GM11168 (cell line): ENCODE data around the gene UGT1A8.

Experiments used
- in situ Hi-C: fragments of 300-500 bp; cut with MboI; formaldehyde crosslinking; loops from one replicate; pipeline ENCODE4 v1.12.0; 2022; ENCODE audit warnings: low sequenced_read_pairs; ENCODE audit not compliant: unreplicated experiment

UGT1A8 gene

DNA sequence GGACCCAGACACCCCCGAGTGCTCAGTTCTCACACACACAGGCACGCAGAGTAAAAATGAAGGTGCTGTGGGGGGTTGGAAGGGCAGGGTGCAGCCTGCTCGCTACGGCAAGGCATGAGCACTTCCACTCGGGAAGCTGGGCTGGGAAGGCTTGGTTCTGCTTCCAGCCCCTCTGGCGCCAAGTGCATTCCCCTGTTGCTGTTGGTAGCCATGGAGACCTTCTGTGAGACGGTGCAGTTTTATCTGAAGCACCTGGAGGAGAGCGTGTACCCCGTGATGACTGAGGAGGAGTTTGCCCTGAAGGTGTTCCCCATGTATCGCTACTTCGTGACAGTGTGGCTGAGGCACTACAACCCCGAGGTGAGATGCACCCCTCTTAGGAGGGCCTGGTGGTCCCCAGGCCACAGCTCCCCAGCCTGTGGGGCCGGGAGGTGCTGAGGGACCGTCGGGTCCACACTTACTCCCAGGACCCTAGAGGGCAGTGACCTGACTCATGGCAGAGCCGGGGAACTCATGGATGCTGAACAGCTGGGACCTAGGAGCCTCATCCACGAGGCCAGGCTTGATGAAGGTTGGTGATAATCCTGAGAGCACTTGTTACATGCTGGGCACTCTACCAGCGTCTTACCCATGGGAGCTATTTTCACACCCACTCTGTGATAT, 176.2 kb downstream of the UGT1A8 start:
- in situ Hi-C loops, result no loop called here

DNA sequence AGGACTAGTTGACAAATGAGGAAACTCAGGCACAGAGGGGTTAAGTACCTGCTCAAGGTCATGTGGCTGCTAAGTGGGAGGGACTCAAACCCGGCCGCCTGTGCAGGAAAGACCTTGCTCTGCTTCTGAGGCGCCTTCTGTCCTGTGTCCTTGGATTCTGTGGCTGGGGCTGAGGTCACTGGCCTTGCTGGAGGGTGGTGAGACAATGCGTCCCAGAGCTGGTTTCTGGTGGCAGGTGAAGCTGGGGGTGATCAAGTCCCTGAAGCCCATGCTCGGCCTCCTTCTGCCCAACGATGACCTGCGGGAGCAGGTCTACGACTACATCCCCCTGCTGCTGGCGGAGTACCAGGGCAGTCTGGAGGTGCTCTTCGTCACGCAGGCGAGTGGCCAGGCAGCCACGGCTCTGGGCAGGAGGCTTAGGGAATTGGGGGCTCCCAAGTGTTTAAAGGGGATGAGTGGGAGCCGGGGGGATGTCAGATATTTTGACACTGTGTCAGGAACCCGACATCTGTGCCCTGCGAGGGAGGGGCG, 176.8 kb downstream of the UGT1A8 start:
- in situ Hi-C loops, result no loop called here

DNA sequence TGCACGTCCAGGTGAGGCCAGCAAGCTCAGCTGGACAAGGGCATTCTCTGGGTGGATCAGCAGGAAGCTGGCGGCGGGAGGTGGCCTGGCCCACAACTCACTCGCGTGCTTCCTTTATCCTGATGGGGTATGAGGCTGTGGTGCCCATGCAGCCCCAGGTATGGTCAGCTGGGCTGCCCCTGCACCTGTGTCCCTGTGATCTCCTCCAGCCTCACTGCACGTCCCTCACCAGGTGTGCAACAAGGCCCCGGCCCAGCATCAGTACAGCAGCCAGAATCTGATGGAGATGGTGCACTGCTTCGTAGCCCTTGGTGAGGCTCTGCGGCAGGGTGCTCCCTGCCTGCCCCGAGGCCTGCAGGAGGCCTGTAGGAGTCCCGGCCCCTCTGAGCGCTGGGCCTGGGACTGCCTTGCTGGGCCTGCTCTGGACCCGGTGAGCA, 178.3 kb downstream of the UGT1A8 start:
- in situ Hi-C loops, result no loop called here

DNA sequence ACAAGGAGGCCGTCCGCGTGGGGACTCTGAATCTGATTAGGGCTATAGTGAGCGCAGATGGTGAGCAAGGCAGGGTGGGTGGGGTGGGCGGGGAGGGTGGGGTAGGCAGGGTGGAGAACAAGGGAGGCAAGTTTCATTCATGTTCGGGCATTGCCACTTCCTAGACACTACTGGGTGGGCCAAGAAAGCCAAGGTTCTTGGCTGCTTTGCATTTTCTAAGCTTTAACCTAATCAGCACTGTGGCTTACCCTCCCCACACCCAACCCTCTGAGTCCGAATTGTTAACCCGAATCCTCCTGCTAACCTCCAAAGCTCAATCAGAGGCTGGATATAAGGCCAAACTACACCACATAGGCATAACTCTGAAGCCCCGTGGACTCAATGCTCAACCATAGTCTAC, 178.8 kb downstream of the UGT1A8 start:
- in situ Hi-C loops, result no loop called here

DNA sequence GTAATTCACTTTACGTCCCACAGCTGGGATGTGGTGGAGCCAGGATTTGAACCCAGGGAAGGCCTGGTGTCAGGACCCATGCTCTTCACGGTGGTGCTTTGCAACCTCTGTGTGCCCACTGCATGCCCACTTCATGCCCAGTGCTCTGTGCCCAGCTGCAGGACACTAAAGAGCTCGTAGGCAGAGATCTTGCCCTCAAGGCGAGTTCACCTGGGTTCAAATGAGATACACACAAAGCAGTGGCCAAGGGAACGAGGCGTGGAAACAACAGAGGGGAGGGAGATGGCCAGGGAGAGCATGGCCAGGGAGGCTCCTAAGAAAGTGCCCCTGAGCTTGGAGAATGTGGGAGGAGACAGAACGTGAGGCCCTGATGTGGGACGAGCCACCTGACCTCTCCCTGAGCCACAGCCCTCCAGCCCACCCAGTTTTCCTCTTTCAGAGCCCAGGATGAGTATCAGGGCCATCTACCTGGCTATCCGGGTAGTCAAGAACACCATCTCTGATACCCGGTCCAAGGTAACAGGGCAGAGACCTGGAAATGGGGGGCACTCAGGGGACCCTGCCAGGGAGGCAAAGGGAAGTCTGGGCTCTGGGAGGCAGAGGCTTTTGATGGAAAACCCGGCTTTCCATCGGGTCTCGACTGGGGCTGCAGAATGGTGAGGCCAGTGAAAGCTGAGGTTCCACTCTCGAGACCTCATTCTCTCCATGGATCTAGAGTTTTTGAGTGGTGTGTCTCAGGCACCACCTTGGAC, 181.1 kb downstream of the UGT1A8 start:
- in situ Hi-C loops, result no loop called here

DNA sequence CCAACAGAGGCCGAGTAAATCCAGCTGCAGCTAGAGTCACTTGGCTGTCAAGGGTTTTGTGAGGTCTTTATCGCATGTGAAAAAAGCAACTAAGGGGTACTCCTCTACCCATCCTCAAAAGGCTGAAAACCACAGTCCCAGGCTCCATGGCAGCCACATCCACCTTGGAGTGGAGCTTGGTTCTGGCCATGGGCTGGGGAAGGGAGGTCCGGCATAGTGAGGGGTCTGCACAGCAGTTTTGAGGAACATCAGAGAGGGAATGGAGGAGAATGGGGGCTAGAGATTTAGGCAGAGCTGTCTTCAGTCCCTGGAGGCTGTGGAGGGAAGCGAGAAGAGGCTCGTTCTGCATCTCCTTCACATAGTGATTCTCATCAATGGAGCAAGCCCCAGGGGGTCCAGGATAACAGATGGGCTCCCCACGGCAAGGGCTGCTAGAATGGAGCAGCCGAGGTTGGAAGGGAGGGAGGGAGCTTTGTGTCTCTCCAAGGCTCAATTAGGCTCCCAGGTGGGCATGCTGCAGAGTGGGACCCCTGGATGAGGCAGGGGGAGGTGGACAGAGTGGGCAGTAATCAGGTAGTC, 181.7 kb downstream of the UGT1A8 start:
- in situ Hi-C loops, result no loop called here

DNA sequence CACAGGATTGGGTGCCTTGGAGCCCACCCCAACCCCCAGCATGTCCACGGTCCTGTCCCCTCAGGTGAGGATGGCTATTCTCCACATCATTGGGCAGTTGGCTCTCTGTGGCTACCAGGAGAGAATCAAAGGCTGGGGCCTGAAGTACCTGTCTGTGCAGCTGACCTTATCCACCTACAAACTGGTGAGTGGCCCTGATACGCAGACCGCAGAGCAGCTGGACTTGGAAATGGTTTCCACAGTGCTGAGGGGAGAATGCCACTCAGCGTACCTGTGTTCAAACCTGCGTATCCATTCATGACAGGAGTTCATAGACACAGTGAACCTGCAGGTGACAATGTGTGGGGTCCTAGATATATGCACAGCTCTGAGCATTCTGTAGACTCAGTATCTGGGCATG, 182.3 kb downstream of the UGT1A8 start:
- in situ Hi-C loops, result no loop called here

DNA sequence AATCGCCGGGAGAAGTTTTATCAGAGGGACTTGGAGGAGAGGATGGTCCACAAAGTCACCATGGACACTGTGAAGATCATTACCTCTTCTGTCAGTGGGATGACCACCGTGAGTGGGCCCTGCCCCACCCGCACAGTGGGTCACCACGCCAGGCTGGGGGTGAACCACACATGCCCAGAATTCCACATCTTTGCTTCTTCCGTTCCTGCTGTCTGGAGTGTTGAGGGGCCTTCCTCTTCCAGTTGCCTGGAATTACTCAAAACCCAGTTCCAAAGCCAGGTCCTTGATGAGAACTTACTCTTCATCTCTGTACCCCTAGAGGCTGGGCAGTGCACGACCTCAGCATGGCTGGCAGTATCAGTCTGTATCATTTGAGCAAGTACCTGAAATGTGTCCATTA, 182.8 kb downstream of the UGT1A8 start:
- in situ Hi-C loops, result no loop called here

DNA sequence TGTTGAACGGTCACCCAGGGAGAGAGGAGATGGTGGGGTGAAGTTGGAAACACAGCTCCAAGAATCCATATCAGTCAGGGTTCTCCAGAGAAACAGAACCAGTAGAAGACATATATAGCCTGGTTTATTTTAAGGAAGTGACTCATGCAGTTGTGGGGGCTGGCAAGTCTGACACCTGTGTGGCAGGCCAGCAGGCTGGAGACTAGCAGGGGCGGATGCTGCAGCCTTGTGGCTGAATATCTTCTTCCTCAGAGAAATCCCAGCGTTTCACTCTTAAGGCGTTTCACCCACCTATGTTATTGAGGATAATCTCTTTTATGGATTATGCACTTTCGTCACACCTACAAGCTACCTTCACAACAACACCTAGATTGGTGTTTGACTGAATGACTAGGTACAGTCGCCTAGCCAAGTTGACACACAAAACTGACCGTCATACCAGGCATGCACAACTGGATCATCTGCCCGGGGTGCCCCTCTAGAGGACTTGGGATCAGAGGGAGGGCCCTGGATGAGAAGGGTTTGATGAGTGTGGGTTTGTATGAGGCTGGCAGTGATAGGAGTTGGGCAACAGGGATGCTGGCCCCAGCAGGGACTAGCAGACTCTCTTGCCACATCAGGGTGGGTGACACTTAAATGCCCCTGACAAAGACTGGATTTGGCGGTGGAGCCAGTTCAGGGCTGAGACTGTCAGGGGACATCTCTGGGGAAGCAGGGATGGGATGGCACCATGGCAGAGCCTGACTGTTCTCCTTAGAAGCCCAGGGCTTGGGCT, 184.1 kb downstream of the UGT1A8 start:
- in situ Hi-C loops, result no loop called here

DNA sequence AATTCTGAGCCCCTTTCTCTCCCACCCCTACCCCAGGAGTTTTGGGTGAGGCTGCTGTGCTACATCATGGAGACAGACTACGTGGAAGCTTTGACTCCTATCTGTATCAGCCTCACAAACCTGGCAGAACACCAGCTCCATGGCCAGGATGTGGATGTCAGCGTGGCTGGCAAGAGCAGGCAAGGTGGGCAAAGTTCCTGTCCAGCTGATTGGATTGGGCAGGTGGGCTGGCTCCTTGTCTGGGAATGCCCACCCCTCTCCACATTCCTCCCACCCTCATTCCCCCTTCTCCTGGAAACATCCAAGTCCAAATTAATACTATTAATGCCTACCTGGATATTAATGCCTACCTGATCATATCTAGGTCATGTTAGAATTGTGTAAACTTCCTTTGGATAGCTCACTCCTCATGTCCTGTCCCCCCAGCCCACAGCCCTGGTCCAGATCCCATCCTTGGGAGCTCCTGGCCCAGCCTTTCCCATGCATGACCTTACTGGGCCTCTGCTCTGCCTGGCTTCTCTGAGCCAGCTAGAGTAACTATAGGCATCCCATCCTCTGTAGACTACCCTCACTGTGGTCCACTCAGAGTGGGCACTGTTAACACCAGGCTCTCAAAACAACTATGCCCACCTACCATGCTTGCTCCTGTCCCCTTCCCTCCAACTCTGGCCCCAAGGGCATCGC, 184.8 kb downstream of the UGT1A8 start:
- in situ Hi-C loops, result no loop called here

DNA sequence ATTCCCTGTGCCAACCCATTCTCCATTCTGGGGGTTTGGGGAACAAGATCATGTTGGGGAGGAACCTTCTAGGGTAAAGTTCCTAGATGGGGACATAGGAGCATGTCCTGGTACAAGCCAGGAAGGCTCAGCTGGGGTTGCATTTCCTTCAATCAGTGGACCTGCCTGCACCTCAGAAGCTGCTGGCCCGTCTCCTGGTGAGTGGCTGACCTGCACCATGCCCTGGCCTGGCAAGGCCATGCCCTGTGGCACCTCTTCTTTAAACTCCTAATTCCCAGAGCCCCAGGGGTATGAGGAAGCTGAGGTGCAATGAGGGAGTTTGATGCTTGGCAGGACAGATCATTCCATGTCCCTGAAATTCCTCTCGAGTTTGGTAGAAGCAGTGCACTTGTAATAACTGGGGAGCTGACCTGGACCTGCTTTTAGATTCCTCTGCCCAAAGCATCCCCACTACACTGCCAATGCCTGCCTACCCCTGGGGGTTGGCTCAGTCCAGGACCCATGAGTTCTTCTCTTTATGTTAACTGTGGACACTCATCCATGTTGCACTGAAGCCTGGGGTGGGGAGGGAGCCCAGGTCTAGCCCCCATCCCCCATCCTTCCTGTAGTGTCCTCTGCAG, 186.0 kb downstream of the UGT1A8 start:
- in situ Hi-C loops, result no loop called here

DNA sequence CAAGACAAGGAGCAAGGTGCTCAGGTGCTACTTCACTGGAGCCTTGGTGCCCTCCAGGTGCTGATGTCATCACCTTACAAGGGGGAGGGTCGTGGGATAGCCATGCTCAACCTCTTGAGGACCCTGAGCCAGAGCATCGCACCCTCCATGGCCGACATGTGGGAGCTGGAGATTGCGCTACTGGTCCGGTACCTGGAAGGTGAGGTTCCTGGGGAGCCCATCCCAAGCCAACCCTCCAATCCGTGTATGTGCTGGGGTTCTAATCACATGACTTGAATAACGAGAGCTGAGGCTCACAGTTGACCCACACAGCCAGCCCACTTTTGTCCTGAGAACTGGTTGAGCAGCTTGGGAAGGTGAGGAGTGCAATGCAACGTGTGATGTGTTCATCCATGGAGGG, 186.6 kb downstream of the UGT1A8 start:
- in situ Hi-C loops, result no loop called here

DNA sequence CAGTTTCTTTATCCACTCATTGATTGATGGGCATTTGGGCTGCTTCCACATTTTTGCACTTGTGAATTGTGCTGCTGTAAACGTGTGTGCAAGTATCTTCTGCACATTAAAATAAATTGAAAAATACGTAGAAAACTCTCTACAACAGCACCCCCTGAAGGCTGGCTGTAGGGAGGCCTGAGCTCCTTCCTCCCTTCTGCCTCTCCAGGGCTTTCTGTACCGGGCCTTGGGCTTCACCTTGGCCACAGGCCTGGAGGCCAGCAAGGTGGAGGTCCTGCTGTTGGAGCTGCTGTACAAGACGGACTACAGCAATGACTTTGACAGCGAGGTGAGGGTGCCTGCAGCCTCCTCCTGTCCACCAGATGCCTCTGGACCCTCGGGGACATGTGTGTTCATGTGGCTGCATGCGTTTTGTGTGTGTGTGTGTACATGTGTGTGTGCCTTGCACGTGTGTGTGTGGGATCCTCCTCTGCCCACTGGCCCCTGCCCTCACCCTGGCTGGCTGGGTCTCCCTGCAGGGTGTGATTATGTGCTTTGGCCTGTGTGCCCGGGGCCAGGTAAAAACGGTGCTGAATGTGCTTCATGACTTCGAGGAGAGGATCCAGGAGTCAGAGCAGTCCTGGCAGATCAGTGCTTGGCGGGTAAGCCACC, 189.9 kb downstream of the UGT1A8 start:
- in situ Hi-C loops, result no loop called here

DNA sequence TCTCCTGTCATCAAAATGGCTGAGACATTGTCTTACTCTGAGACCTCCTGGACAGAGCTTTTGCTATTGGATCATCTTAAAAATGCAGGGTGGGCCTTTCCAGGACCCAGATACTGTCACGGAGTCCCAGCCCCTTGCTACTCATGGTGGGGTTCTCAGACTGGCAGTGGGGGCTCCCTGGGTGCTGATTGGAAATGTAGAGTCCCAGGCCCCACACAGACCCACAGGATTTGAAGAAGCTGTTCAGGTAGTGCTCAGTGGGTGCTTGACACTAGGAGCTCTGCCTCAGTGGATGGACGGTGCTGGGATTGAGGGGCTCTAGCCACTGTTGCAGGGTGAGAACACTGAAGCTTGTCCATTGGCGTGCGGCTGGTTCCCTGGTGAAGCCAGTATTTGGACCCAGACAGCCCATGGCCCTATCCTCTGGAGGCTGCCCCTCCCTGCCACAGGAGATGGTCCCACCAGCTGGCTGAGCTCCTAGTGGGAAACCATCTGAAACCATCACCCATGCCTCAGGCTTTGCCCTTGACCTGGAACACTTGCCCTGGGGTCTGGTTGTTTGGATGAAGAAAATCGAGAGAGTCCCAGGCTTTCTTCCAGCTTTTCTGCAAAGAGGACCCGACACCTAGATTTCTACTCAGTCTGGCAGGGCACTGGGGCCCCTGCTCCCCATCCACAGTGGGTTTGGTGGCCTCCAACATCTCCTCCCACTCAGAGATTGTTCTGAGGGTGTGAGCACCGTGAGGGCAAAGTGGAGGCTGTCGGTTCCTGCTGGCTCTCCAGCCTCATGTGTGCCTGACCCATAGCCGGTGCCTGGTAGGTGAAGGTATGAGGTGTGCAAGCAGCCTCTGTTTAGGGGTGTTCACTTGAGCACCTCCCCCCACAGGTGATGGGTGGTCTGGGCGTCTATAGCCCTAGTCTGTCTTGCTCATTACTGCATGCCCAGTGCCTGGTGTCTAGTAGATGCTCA, 190.8 kb downstream of the UGT1A8 start:
- in situ Hi-C loops, result no loop called here

DNA sequence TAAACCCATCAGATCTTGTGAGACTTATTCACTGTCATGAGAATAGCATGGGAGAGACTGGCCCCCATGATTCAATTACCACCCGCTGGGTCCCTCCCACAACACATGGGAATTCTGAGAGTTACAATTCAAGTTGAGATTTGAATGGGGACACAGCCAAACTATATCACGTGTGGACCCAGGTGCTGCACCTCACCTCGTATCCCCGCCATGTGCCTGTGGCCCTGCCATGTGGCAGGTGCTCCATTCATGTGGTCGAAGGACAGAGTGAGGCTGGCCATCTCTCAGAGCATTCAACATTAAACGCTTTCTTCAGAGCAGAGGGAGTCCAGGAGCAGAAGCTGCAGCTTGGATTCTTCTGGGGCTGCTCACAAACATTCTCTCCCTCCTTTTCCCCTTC, 193.0 kb downstream of the UGT1A8 start:
- in situ Hi-C loops, result no loop called here

DNA sequence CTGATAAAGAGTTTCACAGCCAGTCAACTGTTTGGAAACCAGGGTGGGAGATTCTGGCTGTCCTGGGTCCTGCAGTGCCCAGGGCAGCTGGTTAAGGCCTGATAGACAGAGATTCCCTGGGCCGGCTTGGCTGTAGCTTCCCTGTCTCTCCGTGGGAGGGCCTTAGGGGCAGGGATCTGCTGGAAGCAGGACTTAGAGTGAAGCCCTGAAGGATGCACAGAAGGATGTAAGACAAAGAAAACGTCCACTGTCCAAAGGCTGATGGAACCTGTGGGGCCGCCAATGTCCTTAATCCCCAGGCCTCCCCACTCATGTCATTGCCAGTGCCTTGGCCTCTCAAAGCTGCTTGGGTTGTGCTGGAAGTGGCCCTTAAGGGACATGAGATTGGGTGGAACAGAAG, 193.7 kb downstream of the UGT1A8 start:
- in situ Hi-C loops, result no loop called here

DNA sequence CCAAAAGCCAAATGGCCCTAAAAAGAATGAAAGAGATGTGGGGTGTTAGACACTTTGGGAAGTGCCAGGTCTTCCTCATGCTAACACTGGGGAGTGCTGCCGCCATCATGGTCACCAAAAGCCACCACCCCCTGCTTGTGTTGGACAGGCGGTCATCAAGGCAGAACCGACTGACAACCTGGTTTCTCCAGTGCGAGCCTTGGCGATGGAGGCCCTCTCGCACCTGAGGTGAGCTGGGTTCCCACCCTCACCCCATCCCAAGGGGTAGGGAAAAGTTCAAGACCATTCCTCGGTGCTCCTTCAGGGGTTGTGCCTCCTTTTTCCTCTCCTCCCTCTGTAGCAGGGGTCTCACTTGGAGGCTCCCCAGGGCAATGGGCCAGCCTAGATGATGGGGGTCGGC, 194.3 kb downstream of the UGT1A8 start:
- in situ Hi-C loops, result no loop called here
